GM21529 (cell line): Measurements from ENCODE around the gene SSUH2.
"Not testable (repeated sequence)": the region's sequence is repeated elsewhere in the genome, so short reads cannot be mapped to it uniquely, and the experiment has no call there.

Experiments
- ATAC-seq: cut with Tn5 transposase; IDR thresholded peaks from one replicate; pipeline ENCODE4 v1.9.1; 2021; ENCODE audit not compliant: unreplicated experiment

The SSUH2 gene

DNA sequence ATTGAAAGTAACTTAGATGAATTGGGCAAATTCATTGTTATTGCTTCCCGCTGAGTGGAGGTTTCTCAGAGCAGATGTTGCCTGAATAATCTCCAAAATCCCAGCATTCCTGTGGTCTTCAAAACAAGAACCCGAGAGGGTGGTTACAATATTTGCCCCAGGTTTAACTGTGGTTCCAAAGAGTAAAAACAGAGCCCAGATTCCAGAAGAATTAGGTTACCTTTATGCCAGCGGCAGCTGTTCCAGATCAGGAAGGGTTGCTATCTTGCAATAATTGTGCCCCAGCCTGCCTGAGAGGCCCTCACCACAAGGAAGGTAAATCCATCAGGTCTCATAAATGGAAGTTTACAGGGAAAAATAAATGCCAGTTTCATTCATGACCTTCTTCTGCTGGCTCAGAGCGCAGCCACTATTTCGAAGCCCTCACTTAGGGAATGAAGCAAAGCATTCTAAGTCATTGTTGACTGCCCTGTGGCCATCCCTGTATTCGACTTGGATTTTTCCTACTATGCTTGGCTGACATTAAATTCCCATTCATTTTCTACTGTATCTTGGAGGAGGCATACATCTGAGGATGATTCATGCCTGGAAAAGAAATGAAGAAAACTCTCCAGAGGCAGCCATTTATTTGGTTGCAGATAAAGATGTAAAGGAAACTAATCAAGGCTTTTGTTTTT lies 54.6 kb downstream of the SSUH2 start:
- no peak for ATAC-seq

DNA sequence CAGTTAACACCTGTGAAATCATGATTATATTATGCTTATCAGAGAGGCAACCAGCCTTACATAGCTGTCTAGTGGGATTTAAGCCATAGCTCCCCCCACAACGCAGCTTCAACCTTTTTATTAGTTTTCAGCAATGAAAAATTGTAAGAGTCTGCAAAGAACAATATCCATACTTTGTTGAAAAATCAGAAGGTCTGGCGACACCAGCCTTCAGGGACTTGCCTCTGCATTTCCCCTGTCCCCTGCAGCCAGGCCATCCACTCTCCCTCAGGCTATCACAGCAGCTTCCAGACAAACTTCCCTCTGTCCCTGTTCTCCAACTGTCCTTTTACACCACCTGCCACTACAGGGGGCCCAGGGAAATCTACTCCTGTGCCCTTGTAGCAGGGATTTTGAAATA lies 59.9 kb downstream of the SSUH2 start:
- no peak for ATAC-seq

- no peak for ATAC-seq
Observed at GRCh38 chr3:8581806-8582445, 62.7 kb downstream of the SSUH2 start.

GRCh38 chr3:8581373-8581772 lies 63.2 kb downstream of the SSUH2 start:
- no peak for ATAC-seq

DNA sequence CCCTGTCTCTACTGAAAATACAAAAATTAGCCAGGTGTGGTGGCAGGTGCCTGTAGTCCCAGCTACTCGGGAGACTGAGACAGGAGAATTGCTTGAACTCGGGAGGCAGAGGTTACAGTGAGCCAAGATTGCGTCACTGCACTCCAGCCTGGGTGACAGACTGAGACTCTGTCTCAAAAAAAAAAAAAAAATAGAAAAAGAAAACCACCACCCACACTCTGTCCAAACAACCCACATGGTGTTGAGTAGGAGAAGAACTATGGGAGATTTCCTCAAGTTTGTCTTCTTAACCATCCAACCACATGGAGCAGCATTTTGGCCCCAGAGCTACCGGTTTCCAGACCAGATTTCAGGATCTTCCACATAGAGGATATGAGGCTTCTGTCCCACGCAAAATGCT lies 64.2 kb downstream of the SSUH2 start:
- ATAC-seq: not testable (repeated sequence)

- ATAC-seq: no peak
Observed at GRCh38 chr3:8579943-8580342, 64.7 kb downstream of the SSUH2 start.

DNA sequence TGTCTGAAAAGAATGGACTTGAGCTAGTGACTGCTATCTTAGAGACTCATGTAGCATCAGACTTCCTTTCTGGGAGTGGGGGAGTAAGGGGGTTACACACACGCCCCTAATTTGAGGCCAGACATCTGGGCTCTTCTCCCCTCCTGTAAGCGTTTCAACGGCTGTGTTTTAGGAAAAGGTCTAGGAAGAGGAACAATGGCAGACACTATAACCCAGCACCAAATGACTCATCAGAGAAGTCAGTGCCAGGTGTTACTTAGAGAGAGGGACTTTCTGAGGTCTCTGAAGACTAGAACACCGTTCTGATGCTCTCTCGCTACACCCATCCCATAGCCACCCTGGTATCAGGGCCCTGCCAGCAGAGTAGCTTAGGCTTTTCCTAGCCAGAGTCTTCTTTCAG lies 65.5 kb downstream of the SSUH2 start:
- peak; percentile 98 for ATAC-seq

DNA sequence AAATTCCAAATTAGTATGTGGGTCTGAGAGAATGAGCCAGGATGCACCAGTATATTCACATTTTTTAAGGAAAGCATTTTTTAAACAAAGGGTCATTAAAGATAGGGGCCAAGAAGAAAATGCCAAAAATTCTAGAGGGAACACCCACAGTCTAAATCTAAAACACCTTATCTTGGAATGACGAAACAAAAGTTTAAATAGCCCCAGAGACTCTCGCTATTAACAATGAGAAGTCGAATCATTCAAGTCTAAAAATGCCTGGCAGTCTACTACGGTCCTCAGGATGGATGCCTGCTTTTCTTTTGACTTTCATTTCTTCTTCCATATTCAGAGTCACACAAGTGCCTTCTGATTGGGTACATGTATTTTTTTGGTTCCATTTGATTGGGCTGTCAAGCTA lies 66.3 kb downstream of the SSUH2 start:
- peak; percentile 22 for ATAC-seq

DNA sequence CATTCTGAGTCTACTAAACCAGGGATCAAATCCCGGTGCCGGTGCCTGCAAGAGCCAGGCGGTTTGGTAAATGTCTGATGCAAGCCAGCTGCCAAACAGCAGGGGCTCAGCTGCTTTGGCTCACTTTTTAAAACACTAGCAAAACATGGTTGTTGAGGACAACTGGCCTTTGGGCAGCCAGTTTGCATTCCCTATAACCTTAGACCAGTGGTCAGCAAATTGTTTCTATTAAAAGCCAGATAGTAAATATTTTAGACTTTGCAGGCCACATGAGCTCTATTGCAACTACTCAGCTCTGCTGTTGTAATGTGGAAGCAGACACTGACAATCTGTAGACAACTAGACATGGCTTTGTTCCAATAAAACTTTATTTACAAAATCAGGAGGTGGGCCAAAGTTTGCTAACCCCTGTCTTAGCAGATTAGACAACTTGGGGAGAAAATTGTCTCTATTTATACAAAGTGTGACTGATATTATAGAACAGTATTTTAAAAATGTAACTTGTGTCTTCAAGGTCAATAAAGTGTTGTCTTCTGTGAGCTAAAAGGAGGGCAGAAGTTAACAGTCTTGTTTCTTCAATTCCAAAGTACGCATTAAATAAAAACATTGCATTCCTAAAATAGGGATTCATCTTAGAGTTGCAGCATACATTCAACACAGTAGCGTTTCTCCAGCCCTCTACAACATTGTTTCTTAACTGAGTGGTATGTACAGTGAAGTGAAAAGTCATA lies 67.6 kb downstream of the SSUH2 start:
- ATAC-seq: no peak

GRCh38 chr3:8576436-8576835 lies 68.2 kb downstream of the SSUH2 start:
- no peak for ATAC-seq

DNA sequence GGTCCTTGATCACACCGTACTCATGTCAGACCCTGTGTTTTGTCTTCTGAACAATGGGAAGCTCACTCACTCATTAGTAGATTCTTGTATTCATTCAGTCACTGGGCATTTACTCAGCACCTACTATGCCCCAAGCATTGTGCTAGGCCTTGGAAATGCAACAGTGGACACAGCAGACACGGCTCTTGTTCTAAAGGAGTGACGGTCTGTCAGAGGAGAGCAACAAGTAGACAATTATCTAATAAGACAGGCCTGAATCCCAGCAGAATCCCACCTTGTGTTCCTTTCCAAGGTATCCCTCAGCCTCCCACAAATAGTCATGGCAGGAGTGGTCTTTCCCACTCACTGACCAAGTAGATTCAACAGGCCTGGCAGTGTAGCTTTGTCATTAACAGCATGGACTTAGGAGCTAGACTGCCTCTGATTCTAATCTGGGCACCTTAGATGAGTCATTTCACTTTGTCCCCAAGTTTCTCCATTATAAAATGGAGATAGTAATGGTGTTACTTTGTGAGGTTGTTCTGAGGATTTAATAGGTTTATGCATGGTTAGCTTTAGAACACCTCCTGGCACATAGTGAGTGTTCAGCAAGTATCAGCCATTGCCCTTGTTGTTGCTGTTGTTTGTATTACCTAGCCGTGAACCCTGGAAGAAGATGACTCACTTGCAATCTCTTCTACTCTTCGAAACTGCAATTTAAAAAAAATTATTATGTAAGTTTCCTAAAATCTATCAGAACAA lies 69.1 kb downstream of the SSUH2 start:
- no peak for ATAC-seq

GRCh38 chr3:8574670-8575322 lies 69.8 kb downstream of the SSUH2 start:
- ATAC-seq: no peak

DNA sequence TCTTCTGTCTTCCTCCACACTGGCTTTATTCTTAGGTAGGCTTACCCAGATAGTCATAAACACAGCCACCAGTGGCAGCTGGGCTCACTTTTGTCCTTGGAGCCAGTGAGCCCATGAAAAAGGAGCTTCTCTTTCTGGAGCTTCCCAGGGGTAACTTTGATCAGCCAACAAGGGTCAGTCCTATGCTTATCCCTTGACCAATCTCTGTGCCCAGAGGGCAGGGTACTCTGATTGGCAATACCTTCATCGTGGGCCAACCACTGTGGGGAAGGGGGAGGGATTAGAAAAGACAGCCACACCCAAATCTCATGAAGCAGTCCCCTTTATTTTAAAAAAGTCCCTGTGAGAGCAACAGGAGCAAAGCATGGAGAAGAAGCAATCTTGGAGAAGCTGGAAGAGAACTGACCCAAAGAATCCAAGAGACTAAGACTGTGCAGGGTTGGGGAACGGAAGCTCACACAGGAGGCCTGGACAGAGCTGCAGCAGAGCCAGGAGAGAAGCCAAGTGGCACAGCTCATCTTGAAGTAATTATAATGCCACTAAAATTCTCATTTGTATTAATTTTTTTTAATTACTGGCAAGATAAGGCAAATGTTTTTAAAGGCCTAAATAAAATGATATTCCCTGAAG lies 70.4 kb downstream of the SSUH2 start:
- no peak for ATAC-seq

- ATAC-seq: no peak
Observed at GRCh38 chr3:8573342-8573926, 71.2 kb downstream of the SSUH2 start.

GRCh38 chr3:8571256-8571655 lies 73.3 kb downstream of the SSUH2 start:
- no peak for ATAC-seq
